PC-3 (cell line): Measurements from ENCODE around the gene DCAF7.

Experiments used
- EZH2 ChIP-seq: fragments of 300-600 bp; sonication (generic); IDR thresholded peaks from one replicate; pipeline ENCODE4 v1.6.1; 2017; ENCODE audit warnings: antibody characterized with exemption, mild to moderate bottlenecking, low read length; ENCODE audit not compliant: unreplicated experiment
- TF ChIP-seq, protein P1 (sequence below): fragments of 300-600 bp; sonication (generic); conservative IDR thresholded peaks from 2 replicates; pipeline ENCODE4 v1.5.1; 2017; ENCODE audit warnings: antibody characterized with exemption, low read depth, mild to moderate bottlenecking, low read length

DNA sequence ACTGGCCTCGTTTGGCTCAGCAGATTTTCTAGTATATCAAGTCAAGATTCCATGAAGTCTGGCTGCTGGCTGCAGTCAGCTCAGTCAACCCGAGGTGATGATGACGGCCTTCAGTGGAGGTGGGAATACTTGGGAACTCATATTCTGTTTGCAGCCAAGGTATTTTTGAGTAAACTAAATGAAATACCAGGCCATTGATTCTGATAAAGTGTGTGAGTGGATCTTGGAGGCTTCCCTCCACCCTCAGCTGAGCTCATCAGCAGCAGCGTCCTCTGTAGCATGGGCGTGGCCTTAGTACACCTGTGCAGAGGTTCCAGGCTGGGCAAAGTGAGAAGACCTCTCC lies 28.5 kb downstream of the DCAF7 start:
- TF ChIP-seq, protein P1, sequence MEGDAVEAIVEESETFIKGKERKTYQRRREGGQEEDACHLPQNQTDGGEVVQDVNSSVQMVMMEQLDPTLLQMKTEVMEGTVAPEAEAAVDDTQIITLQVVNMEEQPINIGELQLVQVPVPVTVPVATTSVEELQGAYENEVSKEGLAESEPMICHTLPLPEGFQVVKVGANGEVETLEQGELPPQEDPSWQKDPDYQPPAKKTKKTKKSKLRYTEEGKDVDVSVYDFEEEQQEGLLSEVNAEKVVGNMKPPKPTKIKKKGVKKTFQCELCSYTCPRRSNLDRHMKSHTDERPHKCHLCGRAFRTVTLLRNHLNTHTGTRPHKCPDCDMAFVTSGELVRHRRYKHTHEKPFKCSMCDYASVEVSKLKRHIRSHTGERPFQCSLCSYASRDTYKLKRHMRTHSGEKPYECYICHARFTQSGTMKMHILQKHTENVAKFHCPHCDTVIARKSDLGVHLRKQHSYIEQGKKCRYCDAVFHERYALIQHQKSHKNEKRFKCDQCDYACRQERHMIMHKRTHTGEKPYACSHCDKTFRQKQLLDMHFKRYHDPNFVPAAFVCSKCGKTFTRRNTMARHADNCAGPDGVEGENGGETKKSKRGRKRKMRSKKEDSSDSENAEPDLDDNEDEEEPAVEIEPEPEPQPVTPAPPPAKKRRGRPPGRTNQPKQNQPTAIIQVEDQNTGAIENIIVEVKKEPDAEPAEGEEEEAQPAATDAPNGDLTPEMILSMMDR = no peak
- no peak for TF ChIP-seq EZH2
